Activated T-cell treated with anti-CD3 and anti-CD28 coated beads, Interleukin-2, amount 50 U/mL, for 4 hours (primary cell): Measurements from ENCODE around the gene DMD. TPM values are rescaled to one million over a fixed set of nuclear protein-coding genes. Genes with fewer than 3 reads are reported as not detected.

ENCODE experiments used
- ATAC-seq, 2 donors: fragments of 200-7000 bp; cut with Tn5 transposase; one replicate each; pipeline ENCODE4 v1.10.0; 2021
- DNase-seq: peaks from one replicate; pipeline ENCODE4 v3.0.0-alpha.2; 2020
- H3K27me3 Mint-ChIP-seq: one replicate; pipeline ENCODE4 v1.8.0; 2021; ENCODE audit warnings: low read depth, mixed read lengths
- H3K36me3 Mint-ChIP-seq: one replicate; pipeline ENCODE4 v1.8.0; 2022; ENCODE audit warnings: mixed read lengths; ENCODE audit not compliant: insufficient read depth
- H3K4me1 Mint-ChIP-seq: one replicate; pipeline ENCODE4 v1.8.0; 2021; ENCODE audit warnings: low read depth, mixed read lengths
- H3K4me3 Mint-ChIP-seq: one replicate; pipeline ENCODE4 v1.8.0; 2021; ENCODE audit warnings: mild to moderate bottlenecking, moderate library complexity, mixed read lengths
- H3K9me3 Mint-ChIP-seq: one replicate; pipeline ENCODE4 v1.8.0; 2021; ENCODE audit warnings: mixed read lengths
- total RNA-seq, 3 donors: library from RNA; stranded (reverse); gene quantifications; one replicate each; pipeline ENCODE4 v1.2.1, GENCODE V29; 2021

The DMD gene
- 1 to 10 TPM in 1 of 3 donors, under 1 TPM in 2; 0.29 to 1.4 (median 0.40) TPM for total RNA-seq

GRCh38 chrX:33211356-33212260, at the start of gene DMD:
Gene DMD (minus strand): TSS chrX:33211549. CDS start chrX:33211312, 237 bp downstream.
- no peak for ATAC-seq

GRCh38 chrX:33252306-33252825, 41.0 kb upstream of the DMD start:
- H3K36me3 Mint-ChIP-seq: no peaks in the 10 kb centered on the region
- H3K27me3 Mint-ChIP-seq: no peaks in the 10 kb centered on the region
- H3K4me1 Mint-ChIP-seq: no peaks in the 10 kb centered on the region
- no peaks in the 10 kb centered on the region for H3K9me3 Mint-ChIP-seq
- DNase-seq (no peak), ATAC-seq (no peak)
- H3K4me3 Mint-ChIP-seq: no peak overlapping the region

More at GRCh38 chrX:33211356-33212260, at the start of gene DMD:
- no peak within 1 kb of the TSS for H3K4me3 Mint-ChIP-seq
- H3K4me1 Mint-ChIP-seq: no peaks in the 10 kb centered on the region
- no peaks in the 10 kb centered on the region for H3K27me3 Mint-ChIP-seq
- no peaks in the 10 kb centered on the region for H3K9me3 Mint-ChIP-seq
- no peaks in the 10 kb centered on the region for H3K36me3 Mint-ChIP-seq
- DNase-seq: no peak

GRCh38 chrX:33218819-33219218, 7.5 kb upstream of the DMD start:
- Mint-ChIP-seq H3K4me1 (no peaks in the 10 kb centered on the region), H3K4me3 (no peak overlapping the region), H3K27me3 (no peaks in the 10 kb centered on the region), H3K9me3 (no peaks in the 10 kb centered on the region), H3K36me3 (no peaks in the 10 kb centered on the region)
- no peak for ATAC-seq
- DNase-seq: no peak

DNA sequence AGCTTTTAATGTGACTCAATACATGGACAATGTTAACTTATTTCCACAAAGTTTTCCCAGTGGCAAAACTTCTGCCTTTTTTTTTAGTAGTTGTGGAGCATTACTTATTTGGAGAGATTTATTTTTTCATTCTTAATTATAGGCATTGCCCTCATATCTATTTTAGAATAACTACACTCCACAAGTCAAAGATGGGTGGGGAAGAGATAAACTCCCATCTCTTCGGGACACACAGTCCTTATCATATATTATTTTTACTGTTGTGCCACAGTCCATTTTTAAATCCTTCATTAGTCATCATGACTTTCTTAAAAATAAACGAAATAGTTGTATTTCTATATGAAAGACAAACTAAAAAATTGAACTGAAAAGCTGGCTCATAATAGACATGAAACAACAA, 1.2 kb downstream of the DMD start:
- no peaks in the 10 kb centered on the region for H3K4me1 Mint-ChIP-seq
- no peaks in the 10 kb centered on the region for H3K9me3 Mint-ChIP-seq
- H3K27me3 Mint-ChIP-seq: no peaks in the 10 kb centered on the region
- no peaks in the 10 kb centered on the region for H3K36me3 Mint-ChIP-seq
- H3K4me3 Mint-ChIP-seq: no peak overlapping the region
- DNase-seq (no peak), ATAC-seq (no peak)

GRCh38 chrX:33207056-33207455, 4.3 kb downstream of the DMD start:
- DNase-seq (no peak), ATAC-seq (no peak)
- Mint-ChIP-seq H3K36me3 (no peaks in the 10 kb centered on the region), H3K4me1 (no peaks in the 10 kb centered on the region), H3K4me3 (no peak overlapping the region), H3K9me3 (no peaks in the 10 kb centered on the region), H3K27me3 (no peaks in the 10 kb centered on the region)

DNA sequence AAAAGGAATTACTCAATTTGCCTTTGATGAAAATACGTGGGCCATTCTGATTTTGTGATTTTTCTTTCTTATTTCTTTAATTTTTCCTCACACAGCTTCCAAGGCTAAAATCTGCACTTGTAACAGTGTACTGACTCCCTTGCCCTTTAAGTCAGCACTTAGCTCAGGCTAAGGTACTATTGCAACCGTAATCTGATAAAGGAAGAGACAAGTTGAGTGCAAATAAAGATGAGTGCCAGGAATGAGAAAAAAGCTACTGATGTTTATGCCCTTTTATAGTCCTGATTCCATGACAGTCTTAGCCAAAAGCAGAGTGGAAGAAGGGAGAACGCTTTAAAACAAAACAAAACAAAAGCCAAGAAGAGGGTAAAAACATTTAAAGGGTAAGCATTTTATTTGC, 6.0 kb downstream of the DMD start:
- no peaks in the 10 kb centered on the region for H3K4me1 Mint-ChIP-seq
- no peaks in the 10 kb centered on the region for H3K36me3 Mint-ChIP-seq
- ATAC-seq (no peak), DNase-seq (no peak)
- no peak overlapping the region for H3K4me3 Mint-ChIP-seq
- no peaks in the 10 kb centered on the region for H3K9me3 Mint-ChIP-seq
- H3K27me3 Mint-ChIP-seq: no peaks in the 10 kb centered on the region

- no peaks in the 10 kb centered on the region for H3K9me3 Mint-ChIP-seq
- no peak overlapping the region for H3K4me3 Mint-ChIP-seq
- H3K4me1 Mint-ChIP-seq: no peaks in the 10 kb centered on the region
- no peaks in the 10 kb centered on the region for H3K27me3 Mint-ChIP-seq
- no peak for ATAC-seq
- no peaks in the 10 kb centered on the region for H3K36me3 Mint-ChIP-seq
- no peak for DNase-seq
Measured at GRCh38 chrX:33204889-33205288, 6.5 kb downstream of the DMD start.

DNA sequence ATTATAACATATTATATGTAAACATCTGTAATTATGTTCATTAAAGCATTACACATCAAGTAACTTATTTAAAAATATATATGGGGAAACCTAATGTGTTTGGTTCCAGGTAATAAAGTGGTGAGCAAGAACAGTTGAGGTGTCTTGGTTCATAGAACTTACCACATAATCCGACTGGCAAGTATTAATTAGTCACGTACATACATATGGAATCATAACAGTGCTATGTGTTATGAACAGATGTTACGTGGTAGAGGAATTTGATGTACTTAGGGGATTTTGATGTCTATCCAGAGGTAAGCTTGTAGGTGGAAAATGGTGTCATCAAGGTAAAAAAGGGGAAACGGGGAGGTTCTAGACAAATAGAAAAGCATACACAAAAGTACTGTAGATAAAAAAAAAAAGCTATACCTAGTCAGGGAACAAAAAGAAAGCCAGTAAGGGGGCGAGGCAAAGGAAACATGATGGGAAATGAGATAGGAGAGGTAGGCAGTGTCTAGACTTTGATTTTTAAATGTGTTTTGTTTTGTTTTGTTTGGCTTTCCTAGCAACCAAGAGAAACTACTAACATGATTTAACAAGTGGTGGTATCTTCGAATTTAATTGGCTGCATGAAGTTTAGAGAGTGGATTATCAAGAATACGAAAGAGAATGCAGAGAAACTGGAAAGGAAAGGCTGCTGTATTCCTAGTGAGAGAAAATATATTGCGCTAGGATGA, 12.6 kb downstream of the DMD start:
- no peak for ATAC-seq
- no peaks in the 10 kb centered on the region for H3K4me1 Mint-ChIP-seq
- H3K27me3 Mint-ChIP-seq: no peaks in the 10 kb centered on the region

GRCh38 chrX:33195698-33196097, 15.7 kb downstream of the DMD start:
- ATAC-seq: no peak
- Mint-ChIP-seq H3K36me3 (no peaks in the 10 kb centered on the region), H3K4me1 (no peaks in the 10 kb centered on the region), H3K27me3 (no peaks in the 10 kb centered on the region), H3K4me3 (no peak overlapping the region), H3K9me3 (peaks cover 9% of the 10 kb centered on the region)
- no peak for DNase-seq

More for the DNA sequence above, 12.6 kb downstream of the DMD start:
- no peak for DNase-seq
- no peak overlapping the region for H3K4me3 Mint-ChIP-seq
- H3K9me3 Mint-ChIP-seq: peaks cover 9% of the 10 kb centered on the region
- H3K36me3 Mint-ChIP-seq: no peaks in the 10 kb centered on the region

GRCh38 chrX:33194876-33195433, 16.4 kb downstream of the DMD start:
- no peak for ATAC-seq
- Mint-ChIP-seq H3K4me1 (no peaks in the 10 kb centered on the region), H3K4me3 (no peak overlapping the region), H3K27me3 (no peaks in the 10 kb centered on the region), H3K36me3 (no peaks in the 10 kb centered on the region), H3K9me3 (peaks cover 9% of the 10 kb centered on the region)
- DNase-seq: no peak

- no peak for DNase-seq
- H3K4me1 Mint-ChIP-seq: no peaks in the 10 kb centered on the region
- H3K4me3 Mint-ChIP-seq: no peak overlapping the region
- ATAC-seq: no peak
- H3K27me3 Mint-ChIP-seq: no peaks in the 10 kb centered on the region
- peaks cover 8% of the 10 kb centered on the region for H3K9me3 Mint-ChIP-seq
- H3K36me3 Mint-ChIP-seq: no peaks in the 10 kb centered on the region
Measured at GRCh38 chrX:33194289-33194688, 17.1 kb downstream of the DMD start.

GRCh38 chrX:33190016-33190415, 21.3 kb downstream of the DMD start:
- H3K36me3 Mint-ChIP-seq: no peaks in the 10 kb centered on the region
- DNase-seq (no peak), ATAC-seq (no peak)
- H3K27me3 Mint-ChIP-seq: no peaks in the 10 kb centered on the region
- no peaks in the 10 kb centered on the region for H3K9me3 Mint-ChIP-seq
- H3K4me3 Mint-ChIP-seq: no peak overlapping the region
- H3K4me1 Mint-ChIP-seq: no peaks in the 10 kb centered on the region

DNA sequence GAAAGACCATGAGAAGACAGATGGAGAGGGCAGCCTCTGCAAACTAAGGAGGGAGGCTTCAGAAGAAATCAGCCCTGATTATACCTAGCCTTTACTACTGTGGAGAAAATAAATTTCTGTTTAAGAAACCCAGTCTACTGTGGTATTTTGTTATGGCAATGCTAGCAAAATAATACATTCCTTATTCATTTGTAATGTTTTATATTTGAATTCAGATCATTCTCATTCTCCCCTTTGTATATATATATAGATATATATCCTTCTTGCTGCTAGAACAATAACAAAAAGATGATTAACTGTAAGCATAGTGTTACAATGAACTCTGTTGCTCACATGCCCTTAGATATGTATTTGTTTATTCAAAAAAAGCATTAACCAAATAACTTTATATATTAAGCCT, 22.5 kb downstream of the DMD start:
- no peaks in the 10 kb centered on the region for H3K4me1 Mint-ChIP-seq
- H3K27me3 Mint-ChIP-seq: no peaks in the 10 kb centered on the region
- no peaks in the 10 kb centered on the region for H3K36me3 Mint-ChIP-seq
- H3K9me3 Mint-ChIP-seq: no peaks in the 10 kb centered on the region
- ATAC-seq (no peak), DNase-seq (no peak)
- no peak overlapping the region for H3K4me3 Mint-ChIP-seq

GRCh38 chrX:33188286-33188685, 23.1 kb downstream of the DMD start:
- H3K36me3 Mint-ChIP-seq: no peaks in the 10 kb centered on the region
- no peak for DNase-seq
- ATAC-seq: no peak
- no peaks in the 10 kb centered on the region for H3K9me3 Mint-ChIP-seq
- H3K27me3 Mint-ChIP-seq: no peaks in the 10 kb centered on the region
- H3K4me3 Mint-ChIP-seq: no peak overlapping the region
- no peaks in the 10 kb centered on the region for H3K4me1 Mint-ChIP-seq
